IMR-90 (cell line): ENCODE results near the gene KLC1. TPM values are rescaled to one million over a fixed set of nuclear protein-coding genes. Genes with fewer than 3 reads are reported as not detected.

Source experiments
- ATAC-seq: fragments of 200-7000 bp; cut with Tn5 transposase; 2 replicates; pipeline ENCODE4 v1.9.1; 2020; ENCODE audit warnings: low read depth, mild to moderate bottlenecking, moderate library complexity
- BruUV-seq: library from RNA; stranded (reverse); fragments of 400-500 nt; replicated peaks from 2 replicates; lab custom pipeline; 2021; lab: Mats Ljungman, UMichigan
- CTCF ChIA-PET: fragments of 300-600 bp; formaldehyde crosslinking; extraction: SDS; loops from one replicate; lab custom pipeline; 2021; ENCODE audit warnings: antibody characterized with exemption; lab: Yijun Ruan, JAX
- POLR2A ChIA-PET: fragments of 300-600 bp; sonication (Branson Sonifier 250); formaldehyde crosslinking; loops from one replicate; lab custom pipeline; 2022; ENCODE audit warnings: antibody characterized with exemption; ENCODE audit not compliant: unreplicated experiment; lab: Charles Lee
- DNase-seq: peaks from one replicate; pipeline ENCODE4 v3.0.0; 2013
- H2AFZ ChIP-seq: replicated peaks from 2 replicates; pipeline ENCODE3; 2013; ENCODE audit warnings: low read length, mild to moderate bottlenecking; ENCODE audit not compliant: poor library complexity
- H2AK5ac ChIP-seq: 2 replicates; pipeline ENCODE4 v1.6.1; 2013; ENCODE audit warnings: low read depth, low read length, inconsistent platforms
- H2AK9ac ChIP-seq: replicated peaks from 2 replicates; pipeline ENCODE3; 2013; ENCODE audit warnings: mild to moderate bottlenecking, low read depth, low read length, moderate library complexity; ENCODE audit not compliant: poor library complexity
- H2BK120ac ChIP-seq: 2 replicates; pipeline ENCODE4 v1.6.1; 2013; ENCODE audit warnings: low read depth, low read length, inconsistent platforms
- H2BK15ac ChIP-seq: 3 replicates; pipeline ENCODE4 v1.6.1; 2013; ENCODE audit warnings: low read depth, low read length, inconsistent platforms
- H2BK20ac ChIP-seq: 2 replicates; pipeline ENCODE4 v1.6.1; 2013; ENCODE audit warnings: low read depth, mild to moderate bottlenecking, inconsistent platforms, low read length, moderate library complexity
- H2BK5ac ChIP-seq: 2 replicates; pipeline ENCODE4 v1.6.1; 2013; ENCODE audit warnings: mild to moderate bottlenecking, low read depth, low read length, inconsistent platforms; ENCODE audit not compliant: poor library complexity, severe bottlenecking
- H3K14ac ChIP-seq: replicated peaks from 2 replicates; pipeline ENCODE4 v1.6.1; 2013; ENCODE audit warnings: low read depth, low read length, inconsistent platforms
- H3K18ac ChIP-seq: 2 replicates; pipeline ENCODE4 v1.6.1; 2013; ENCODE audit warnings: low read depth, low read length, control low read depth
- H3K23ac ChIP-seq: 2 replicates; pipeline ENCODE4 v1.6.1; 2013; ENCODE audit warnings: low read depth, low read length, inconsistent platforms
- H3K27ac ChIP-seq: 2 replicates; pipeline ENCODE4 v1.5.1; 2013; ENCODE audit warnings: mild to moderate bottlenecking, control low read depth, low read length; ENCODE audit not compliant: insufficient read depth
- H3K27me3 ChIP-seq: 2 replicates; pipeline ENCODE4 v1.6.1; 2013; ENCODE audit warnings: low read length; ENCODE audit not compliant: control insufficient read depth, insufficient read depth
- H3K36me3 ChIP-seq: 2 replicates; pipeline ENCODE4 v1.6.1; 2013; ENCODE audit warnings: low read length, mixed read lengths; ENCODE audit not compliant: control insufficient read depth, insufficient read depth
- H3K4ac ChIP-seq: 2 replicates; pipeline ENCODE4 v1.6.1; 2013; ENCODE audit warnings: low read depth, low read length, inconsistent platforms
- H3K4me1 ChIP-seq: 2 replicates; pipeline ENCODE4 v1.6.1; 2013; ENCODE audit warnings: low read length, mixed read lengths; ENCODE audit not compliant: control insufficient read depth, insufficient read depth
- H3K4me2 ChIP-seq: 2 replicates; pipeline ENCODE4 v1.6.1; 2013; ENCODE audit warnings: low read depth, mild to moderate bottlenecking, control low read depth, low read length, moderate library complexity
- H3K4me3 ChIP-seq: 2 replicates; pipeline ENCODE4 v1.5.1; 2013; ENCODE audit warnings: low read depth, mild to moderate bottlenecking, control low read depth, low read length, moderate library complexity; ENCODE audit not compliant: insufficient read depth
- H3K56ac ChIP-seq: 2 replicates; pipeline ENCODE4 v1.6.1; 2013; ENCODE audit warnings: low read length, inconsistent platforms; ENCODE audit not compliant: insufficient read depth; ENCODE audit errors: extremely low read depth
- H3K79me1 ChIP-seq, 2 experiments: 2 replicates each; pipeline ENCODE4 v1.6.1; 2013; ENCODE audit warnings: low read length in 2 of 2, inconsistent platforms in 1 of 2, low read depth in 1 of 2
- H3K9ac ChIP-seq: 2 replicates; pipeline ENCODE4 v1.6.1; 2013; ENCODE audit warnings: low read depth, low read length, control low read depth
- H3K9me1 ChIP-seq: 2 replicates; pipeline ENCODE4 v1.6.1; 2013; ENCODE audit warnings: low read length, inconsistent platforms; ENCODE audit not compliant: insufficient read depth
- H3K9me3 ChIP-seq: 2 replicates; pipeline ENCODE4 v1.6.1; 2013; ENCODE audit warnings: low read length; ENCODE audit not compliant: control insufficient read depth, insufficient read depth
- H4K20me1 ChIP-seq: 2 replicates; pipeline ENCODE4 v1.6.1; 2013; ENCODE audit warnings: low read length, inconsistent platforms; ENCODE audit not compliant: insufficient read depth
- H4K5ac ChIP-seq: 2 replicates; pipeline ENCODE4 v1.6.1; 2013; ENCODE audit warnings: mild to moderate bottlenecking, low read depth, low read length, control low read depth
- H4K8ac ChIP-seq, 2 experiments: 2 replicates each; pipeline ENCODE4 v1.6.1; 2013; ENCODE audit warnings: low read depth in 2 of 2, low read length in 2 of 2, control low read depth in 1 of 2, inconsistent platforms in 1 of 2
- H4K91ac ChIP-seq: 2 replicates; pipeline ENCODE4 v1.6.1; 2013; ENCODE audit warnings: low read depth, low read length, inconsistent platforms; ENCODE audit not compliant: insufficient read depth
- BHLHE40 ChIP-seq: fragments of 150-350 bp; IDR thresholded peaks from 2 replicates; pipeline ENCODE4 v1.6.1; 2016; ENCODE audit warnings: mild to moderate bottlenecking, low read depth, low read length
- RCOR1 ChIP-seq: IDR thresholded peaks from 2 replicates; pipeline ENCODE4 v1.6.1; 2012; ENCODE audit warnings: mild to moderate bottlenecking, low read length, improper control_type of control experiment; ENCODE audit not compliant: insufficient replicate concordance
- RFX5 ChIP-seq: IDR thresholded peaks from 2 replicates; pipeline ENCODE4 v1.8.0; 2012; ENCODE audit warnings: low read depth, mild to moderate bottlenecking, low read length, moderate library complexity
- SMC3 ChIP-seq: fragments of 150-350 bp; IDR thresholded peaks from 2 replicates; pipeline ENCODE4 v1.6.1; 2016; ENCODE audit warnings: low read depth, mild to moderate bottlenecking, antibody characterized with exemption, low read length, moderate library complexity
- WGBS, 2 experiments: methylation state at CpG; one replicate each; pipeline versions ENCODE4 v1.1.5 to v1.1.7; 2013; ENCODE audit warnings: missing lambda C conversion rate in 2 of 2; ENCODE audit not compliant: insufficient read length in 1 of 2; ENCODE audit errors: extremely low coverage in 2 of 2; 5-methylcytosine and 5-hydroxymethylcytosine counted together
- dilution Hi-C: fragments of 300-500 bp; cut with HindIII; formaldehyde crosslinking; loops from one replicate; pipeline ENCODE4 v1.14.3; 2018; ENCODE audit warnings: low sequenced_read_pairs; ENCODE audit not compliant: unreplicated experiment
- in situ Hi-C: fragments of 300-500 bp; cut with MboI; formaldehyde crosslinking; loops from 3 replicates; pipeline ENCODE4 v1.14.3; 2019; ENCODE audit warnings: low sequenced_read_pairs, inconsistent platforms, mixed read lengths
- intact Hi-C: fragments of 100-400 bp; cut with micrococcal nuclease; formaldehyde crosslinking; loops from 2 replicates; pipeline ENCODE4 v1.10.0; 2022
- polyA plus RNA-seq, 3 experiments: library from polyadenylated mRNA; depleted of rRNA; stranded (reverse); fragments of >200 nt; gene quantifications; 2 replicates each; pipeline ENCODE4 v1.2.3, GENCODE V29; 2012; ENCODE audit warnings: low replicate concordance in 1 of 3
- total RNA-seq: library from RNA; depleted of rRNA; stranded (reverse); fragments of >200 nt; gene quantifications from 2 replicates; pipeline ENCODE4 v1.2.3, GENCODE V29; 2012
- TF ChIP-seq, protein P1 (sequence below): fragments of 150-350 bp; IDR thresholded peaks from 2 replicates; pipeline ENCODE4 v1.6.1; 2016; ENCODE audit warnings: low read depth, mild to moderate bottlenecking, low read length, moderate library complexity, borderline replicate concordance
- TF ChIP-seq, protein P2 (sequence below): fragments of 150-350 bp; IDR thresholded peaks from 2 replicates; pipeline ENCODE4 v1.6.1; 2017; ENCODE audit warnings: mild to moderate bottlenecking, antibody characterized with exemption, low read length, low read depth

The KLC1 gene
- total and polyA plus RNA-seq, 2 of the 4 experiments (the other 2 are of a cell fraction), result 101 to 157 TPM

DNA sequence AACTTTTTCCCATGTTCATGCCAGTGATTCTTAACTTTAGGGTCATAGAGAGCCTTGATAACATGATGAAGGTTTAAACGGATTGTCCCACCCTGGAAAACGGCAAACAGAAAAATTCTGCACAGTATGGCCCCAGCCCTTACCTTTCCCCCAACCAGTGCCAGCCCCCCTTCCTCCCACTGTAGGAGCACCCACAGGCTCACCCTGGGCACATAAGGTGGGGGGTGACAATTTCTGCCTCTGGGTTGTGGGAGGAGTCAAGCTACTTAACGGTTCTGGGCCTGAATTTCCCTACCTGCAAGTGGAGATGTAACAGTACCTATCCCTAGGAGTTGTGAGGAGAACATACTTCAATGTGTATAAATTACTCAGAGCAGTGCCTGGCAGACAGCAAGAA is 68.2 kb downstream of the KLC1 start:
- Histone ChIP-seq H4K8ac (no peak overlapping the region), H3K79me1 (peaks cover 22 to 78% of the 10 kb centered on the region in 2 experiments), H3K4me1 (peaks cover 15% of the 10 kb centered on the region), H3K56ac (no peak overlapping the region), H2BK15ac (no peak overlapping the region), H2BK120ac (no peak overlapping the region), H3K9me1 (peaks cover 3% of the 10 kb centered on the region; the same call in 1 of the 2 replicates), H3K23ac (peak overlapping the region; percentile 79; the same call in 1 of the 2 replicates), H3K4me3 (no peak overlapping the region), H3K4ac (peak overlapping the region; percentile 43; the same call in 1 of the 2 replicates), H2BK20ac (no peak overlapping the region), H4K5ac (no peak overlapping the region), H3K9me3 (no peaks in the 10 kb centered on the region), H3K27ac (peak overlapping the region; percentile 14; the same call in 1 of the 2 replicates), H3K14ac (peak overlapping the region; percentile 48; the same call in 1 of the 2 replicates), H3K27me3 (no peaks in the 10 kb centered on the region), H2BK5ac (peak overlapping the region; percentile 4), H2AFZ (no peak overlapping the region), H3K4me2 (no peak overlapping the region), H2AK5ac (no peak overlapping the region), H3K9ac (no peak overlapping the region), H4K20me1 (peaks cover 53% of the 10 kb centered on the region), H3K18ac (no peak overlapping the region), H3K36me3 (peaks cover 56% of the 10 kb centered on the region), H2AK9ac (no peak overlapping the region), H4K91ac (no peak overlapping the region)
- no CpG with 5 or more reads among the region's 3 CpGs for WGBS, 2 experiments
- ATAC-seq, result no peak
- no TSS peak for BruUV-seq
- dilution Hi-C loops, result no loop called here
- intact Hi-C loops, result no loop called here
- POLR2A ChIA-PET, result no interaction called here
- no peak for DNase-seq
- TF ChIP-seq BHLHE40, result no peak
- no peak for TF ChIP-seq RCOR1
- no peak for TF ChIP-seq RFX5
- TF ChIP-seq, protein P1, sequence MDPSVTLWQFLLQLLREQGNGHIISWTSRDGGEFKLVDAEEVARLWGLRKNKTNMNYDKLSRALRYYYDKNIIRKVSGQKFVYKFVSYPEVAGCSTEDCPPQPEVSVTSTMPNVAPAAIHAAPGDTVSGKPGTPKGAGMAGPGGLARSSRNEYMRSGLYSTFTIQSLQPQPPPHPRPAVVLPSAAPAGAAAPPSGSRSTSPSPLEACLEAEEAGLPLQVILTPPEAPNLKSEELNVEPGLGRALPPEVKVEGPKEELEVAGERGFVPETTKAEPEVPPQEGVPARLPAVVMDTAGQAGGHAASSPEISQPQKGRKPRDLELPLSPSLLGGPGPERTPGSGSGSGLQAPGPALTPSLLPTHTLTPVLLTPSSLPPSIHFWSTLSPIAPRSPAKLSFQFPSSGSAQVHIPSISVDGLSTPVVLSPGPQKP, result no peak
- TF ChIP-seq, protein P2, sequence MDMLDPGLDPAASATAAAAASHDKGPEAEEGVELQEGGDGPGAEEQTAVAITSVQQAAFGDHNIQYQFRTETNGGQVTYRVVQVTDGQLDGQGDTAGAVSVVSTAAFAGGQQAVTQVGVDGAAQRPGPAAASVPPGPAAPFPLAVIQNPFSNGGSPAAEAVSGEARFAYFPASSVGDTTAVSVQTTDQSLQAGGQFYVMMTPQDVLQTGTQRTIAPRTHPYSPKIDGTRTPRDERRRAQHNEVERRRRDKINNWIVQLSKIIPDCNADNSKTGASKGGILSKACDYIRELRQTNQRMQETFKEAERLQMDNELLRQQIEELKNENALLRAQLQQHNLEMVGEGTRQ, result no peak
- no peak for TF ChIP-seq SMC3
- CTCF ChIA-PET, result no interaction called here
- in situ Hi-C loops, result no loop called here
